Transverse colon (tissue), 4 donors: ENCODE data around the gene FAM9A.

Source experiments
- CTCF ChIP-seq, 5 experiments: fragments of 200-600 bp in 3 of 5; fragments of 450-650 bp in 2 of 5; sonication (generic) in 3 of 5; IDR thresholded peaks; 1 replicate in 2 of 5; 2 replicates in 3 of 5; pipeline ENCODE4 v1.5.1; 2016 to 2017; ENCODE audit warnings: antibody characterized with exemption in 5 of 5, inconsistent platforms in 3 of 5, mild to moderate bottlenecking in 2 of 5, moderate library complexity in 1 of 5
- POLR2AphosphoS5 ChIP-seq, 3 donors: sonication (generic); formaldehyde crosslinking; IDR thresholded peaks; one replicate each; pipeline ENCODE4 v1.6.1; 2016; ENCODE audit warnings: antibody characterized with exemption in 3 of 3

GRCh38 chrX:8782595-8782994 lies 18.6 kb downstream of the FAM9A start:
- TF ChIP-seq CTCF (IDR thresholded peaks at IDR 0.05) (no peak), POLR2AphosphoS5 (IDR thresholded peaks at IDR 0.05) (no peak)
